IPS DF 4.7 (cell line): ENCODE measurements around the gene AP1S3.
"Not testable (repeated sequence)": the region's sequence is repeated elsewhere in the genome, so short reads cannot be mapped to it uniquely, and the experiment has no call there.

Experiments used
- DNase-seq: peaks from one replicate; pipeline ENCODE4 v3.0.0-alpha.2; 2013; ENCODE audit warnings: low spot score; ENCODE audit errors: extremely low read depth

The AP1S3 gene

GRCh38 chr2:223801736-223802135 is 35.6 kb downstream of the AP1S3 start:
- no peak for DNase-seq

GRCh38 chr2:223800908-223801307 is 36.5 kb downstream of the AP1S3 start:
- DNase-seq: no peak

DNA sequence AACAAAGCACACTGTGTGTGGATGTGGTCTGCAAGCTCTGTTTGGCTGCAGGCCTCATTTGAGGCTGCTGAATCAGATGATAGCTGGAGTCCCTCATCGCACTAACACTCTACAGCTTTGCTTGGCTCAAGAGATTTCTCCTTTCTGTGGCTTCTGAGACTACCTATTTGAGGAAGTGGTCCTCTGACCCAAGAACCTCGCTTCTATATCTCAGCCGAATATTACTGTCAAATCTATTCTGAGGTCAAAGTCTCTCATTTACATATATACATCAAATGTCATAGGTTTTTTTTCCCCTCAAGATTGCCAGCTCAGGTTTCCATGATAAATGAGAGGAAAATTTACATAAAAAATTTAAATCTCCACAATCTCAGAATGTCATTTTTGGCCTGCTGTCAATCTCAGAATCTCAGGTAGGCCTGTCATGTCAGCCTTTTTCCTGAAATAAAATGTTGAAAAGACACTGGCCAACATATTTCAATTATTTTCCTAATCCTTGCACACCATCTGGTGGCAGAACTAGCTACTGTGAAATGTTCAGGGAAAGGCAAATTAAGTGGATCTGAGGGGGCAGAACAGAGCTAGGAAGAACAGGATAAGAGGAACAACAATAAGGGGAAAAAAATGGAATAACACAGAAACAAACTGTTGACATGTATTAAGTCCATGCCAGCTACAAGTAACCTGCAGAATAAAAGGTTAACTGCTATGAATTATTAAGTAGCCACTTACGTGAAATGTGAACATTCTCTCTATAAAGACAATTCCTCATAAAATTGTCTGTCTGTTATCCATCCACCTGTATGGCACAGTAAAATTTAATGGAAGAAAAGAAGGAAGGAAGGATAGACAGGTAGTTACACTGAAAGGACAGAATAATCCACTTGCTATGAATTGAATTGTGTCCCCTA is 39.3 kb downstream of the AP1S3 start:
- DNase-seq: no peak

- no peak for DNase-seq
These were observed 40.3 kb downstream of the AP1S3 start for GRCh38 chr2:223797037-223797436.

DNA sequence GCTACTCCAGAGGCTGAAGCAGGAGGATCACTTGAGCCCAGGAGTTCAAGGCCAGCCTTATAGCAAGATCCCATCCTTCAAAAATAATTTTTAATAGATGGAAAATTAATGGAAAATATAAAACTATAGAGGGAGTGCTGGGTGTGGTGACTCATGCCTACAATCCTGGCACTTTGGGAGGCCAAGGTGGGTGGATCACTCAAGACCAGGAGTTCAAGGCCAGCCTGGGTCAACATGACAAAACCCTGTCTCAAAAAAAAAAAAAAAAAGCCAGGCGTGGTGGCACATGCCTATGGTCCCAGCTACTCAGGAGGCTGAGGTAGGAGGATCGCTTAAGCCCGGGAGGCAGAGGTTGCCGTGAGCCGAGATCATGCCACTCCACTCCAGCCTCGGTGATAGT is 48.0 kb downstream of the AP1S3 start:
- DNase-seq: no peak

DNA sequence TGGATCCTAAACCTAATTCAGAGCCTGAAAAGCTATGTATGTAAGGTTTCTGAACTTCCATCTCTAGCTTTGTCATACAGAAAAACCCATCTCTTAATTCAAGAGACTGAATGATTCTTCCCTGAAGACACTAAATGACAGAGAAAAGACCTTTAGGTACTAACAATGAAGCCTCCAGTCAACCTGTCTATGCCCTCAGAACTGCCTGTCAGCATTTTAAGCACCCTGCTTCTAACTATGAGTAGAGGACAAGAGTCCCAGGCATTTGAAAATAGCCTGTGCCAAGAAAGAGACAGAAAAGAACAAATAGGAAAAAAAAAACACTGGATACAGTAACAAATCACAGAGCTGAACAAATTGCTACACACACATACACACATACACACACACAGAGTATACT is 48.6 kb downstream of the AP1S3 start:
- DNase-seq: no peak

DNA sequence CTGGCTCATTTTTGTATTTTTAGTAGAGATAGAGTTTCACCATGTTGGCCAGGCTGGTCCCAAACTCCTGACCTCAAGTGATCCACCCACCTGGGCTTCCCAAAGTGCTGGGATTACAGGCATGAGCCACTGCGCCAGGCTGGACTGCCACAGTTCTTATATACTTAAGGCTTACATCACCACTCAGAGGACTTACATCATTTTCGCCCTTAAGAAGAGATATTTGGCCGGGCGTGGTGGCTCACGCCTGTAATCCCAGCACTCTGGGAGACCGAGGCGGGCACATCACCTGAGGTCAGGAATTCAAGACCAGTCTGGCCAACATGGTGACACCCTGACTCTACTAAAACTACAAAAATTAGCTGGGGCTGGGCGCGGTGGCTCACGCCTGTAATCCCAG is 49.3 kb downstream of the AP1S3 start:
- not testable (repeated sequence) for DNase-seq

GRCh38 chr2:223787358-223787757 is 50.0 kb downstream of the AP1S3 start:
- no peak for DNase-seq

DNA sequence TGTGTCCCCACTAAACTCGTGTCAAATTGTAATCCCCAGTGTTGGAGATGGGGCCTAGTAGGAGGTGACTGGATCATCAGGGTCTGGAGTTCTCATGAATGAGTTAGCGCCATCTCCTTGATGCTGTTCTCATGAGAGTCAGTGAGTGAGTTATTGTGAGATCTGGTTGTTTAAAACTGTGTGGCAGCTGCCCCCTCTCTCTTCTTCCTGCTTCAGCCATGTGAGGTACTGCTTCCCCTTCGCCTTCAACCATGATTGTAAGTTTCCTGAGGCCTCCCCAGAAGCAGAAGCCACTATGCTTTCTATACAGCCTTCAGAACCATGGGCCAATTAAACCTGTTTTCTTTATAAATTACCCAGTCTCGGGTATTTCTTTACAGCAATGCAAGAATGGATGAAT is 50.4 kb downstream of the AP1S3 start:
- DNase-seq: no peak

GRCh38 chr2:223786236-223786635 is 51.1 kb downstream of the AP1S3 start:
- DNase-seq: no peak

DNA sequence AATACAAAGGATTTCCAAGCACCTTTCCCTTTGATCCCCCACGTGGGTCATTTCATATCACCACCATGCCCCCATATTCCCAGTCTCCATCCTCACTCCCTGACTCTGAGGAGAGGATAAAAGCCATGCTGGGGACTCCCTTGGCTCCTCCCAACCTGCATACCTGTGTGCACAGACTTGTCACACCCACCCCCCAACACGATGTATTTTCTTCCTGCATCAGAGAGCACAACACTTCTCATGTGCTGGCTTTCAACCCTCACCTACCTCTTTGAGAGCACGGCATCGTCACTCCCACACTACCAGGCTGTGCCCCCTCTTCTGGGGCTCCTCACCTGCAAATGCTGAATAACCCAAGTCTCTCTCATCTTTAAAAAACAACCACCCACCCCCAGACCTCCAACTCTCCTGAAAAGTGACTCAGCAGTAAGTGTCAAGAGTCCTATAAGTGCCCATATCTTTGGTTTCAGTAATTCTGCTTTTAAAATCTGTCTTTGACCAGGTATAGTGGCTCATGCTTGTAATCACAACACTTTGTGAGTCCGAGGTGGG is 53.1 kb downstream of the AP1S3 start:
- DNase-seq: no peak

GRCh38 chr2:223782629-223783028 is 54.8 kb downstream of the AP1S3 start:
- DNase-seq: no peak

DNA sequence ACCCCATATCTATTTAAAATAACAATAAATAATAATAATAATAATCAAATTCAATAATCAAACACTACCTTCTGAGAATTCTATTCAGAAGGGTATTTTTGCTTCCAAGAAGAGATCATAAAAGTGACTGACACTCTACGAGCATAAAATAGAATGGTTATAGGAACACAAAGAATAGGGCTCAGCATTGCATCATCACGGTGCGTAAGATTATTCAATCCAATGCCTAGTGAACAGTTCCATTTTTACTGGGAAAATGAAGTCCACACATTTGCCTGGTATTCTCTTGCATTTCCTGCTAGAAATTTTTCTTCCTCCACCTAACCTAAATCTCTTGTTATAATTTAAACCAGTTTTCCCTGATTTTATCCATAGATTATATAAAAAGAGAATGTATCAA is 55.8 kb downstream of the AP1S3 start:
- DNase-seq: no peak

- peak; percentile 68 for DNase-seq
These were observed 57.5 kb downstream of the AP1S3 start for GRCh38 chr2:223779877-223780276.

DNA sequence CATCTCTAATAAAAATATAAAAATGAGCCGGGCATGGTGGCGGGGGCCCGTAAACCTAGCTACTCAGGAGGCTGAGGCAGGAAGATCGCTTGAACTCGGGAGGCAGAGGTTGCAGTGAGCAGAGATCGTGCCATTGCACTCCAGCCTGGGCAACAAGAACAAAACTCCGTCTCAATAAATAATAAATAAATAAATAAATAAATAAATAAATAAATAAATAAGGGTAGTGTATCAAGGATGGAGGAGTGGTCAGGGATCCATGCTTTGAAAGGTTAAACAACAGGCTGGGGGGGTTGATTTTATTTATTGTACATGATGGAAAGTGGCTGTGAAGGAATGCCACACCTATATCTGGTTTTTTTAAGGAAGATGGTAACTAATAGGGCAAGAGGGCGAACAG is 63.2 kb downstream of the AP1S3 start:
- DNase-seq: no peak

DNA sequence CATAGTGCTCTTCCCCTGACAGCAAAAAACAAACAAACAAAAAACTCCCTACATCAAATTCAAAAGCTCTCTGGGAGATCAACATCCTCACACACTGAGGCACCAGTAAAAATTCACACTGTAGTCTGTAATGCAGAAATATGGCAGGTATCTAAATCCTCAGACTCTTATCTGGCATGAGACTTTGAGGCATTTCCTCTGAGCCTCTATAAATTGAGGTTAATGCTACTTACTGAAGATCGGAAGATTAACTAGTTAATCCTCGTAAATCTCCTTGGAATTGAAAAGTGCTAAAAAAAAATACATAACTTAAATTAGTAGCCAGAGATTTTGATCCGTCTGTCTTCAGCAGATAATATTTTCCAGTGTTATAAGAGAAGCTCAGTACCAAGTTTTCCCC is 65.0 kb downstream of the AP1S3 start:
- no peak for DNase-seq

GRCh38 chr2:223771475-223771874 is 65.9 kb downstream of the AP1S3 start:
- DNase-seq: no peak

DNA sequence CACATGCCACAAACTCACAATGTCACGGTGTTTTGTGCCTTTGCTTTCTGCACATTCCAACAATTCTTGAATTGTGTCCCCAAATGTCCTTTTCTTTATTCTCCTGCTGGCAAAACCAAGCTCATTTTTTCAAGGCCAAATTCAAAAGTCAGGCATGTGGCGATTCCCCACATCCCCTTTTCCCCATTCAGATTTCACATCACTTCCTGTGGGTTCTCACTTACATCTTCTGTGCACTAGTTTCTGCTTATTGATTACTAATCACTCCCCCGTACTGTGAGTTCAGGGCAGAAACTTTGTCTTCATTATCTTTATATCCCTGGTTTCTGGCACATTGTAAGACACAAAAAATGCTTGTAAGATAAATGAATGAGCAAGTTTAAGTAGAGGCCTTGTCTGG is 69.2 kb downstream of the AP1S3 start:
- DNase-seq: no peak

DNA sequence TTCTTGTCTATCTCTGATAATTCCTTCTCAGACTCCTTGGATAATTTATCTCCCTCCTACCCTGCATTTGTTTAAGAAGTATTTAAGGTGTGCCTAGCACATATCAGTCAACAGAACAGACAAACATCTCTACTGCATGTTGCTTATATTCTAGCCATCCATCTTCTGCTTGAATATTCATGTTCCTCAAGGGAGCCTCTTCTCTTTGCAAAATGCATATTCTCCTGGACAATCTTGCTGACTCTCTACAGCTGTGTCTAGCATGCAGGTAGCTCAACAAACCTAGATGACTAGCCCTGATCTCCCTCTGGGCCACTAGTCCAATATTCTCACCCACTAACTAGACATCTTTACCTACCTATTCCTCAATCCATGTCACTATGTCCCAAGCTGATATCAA is 70.0 kb downstream of the AP1S3 start:
- DNase-seq: no peak

DNA sequence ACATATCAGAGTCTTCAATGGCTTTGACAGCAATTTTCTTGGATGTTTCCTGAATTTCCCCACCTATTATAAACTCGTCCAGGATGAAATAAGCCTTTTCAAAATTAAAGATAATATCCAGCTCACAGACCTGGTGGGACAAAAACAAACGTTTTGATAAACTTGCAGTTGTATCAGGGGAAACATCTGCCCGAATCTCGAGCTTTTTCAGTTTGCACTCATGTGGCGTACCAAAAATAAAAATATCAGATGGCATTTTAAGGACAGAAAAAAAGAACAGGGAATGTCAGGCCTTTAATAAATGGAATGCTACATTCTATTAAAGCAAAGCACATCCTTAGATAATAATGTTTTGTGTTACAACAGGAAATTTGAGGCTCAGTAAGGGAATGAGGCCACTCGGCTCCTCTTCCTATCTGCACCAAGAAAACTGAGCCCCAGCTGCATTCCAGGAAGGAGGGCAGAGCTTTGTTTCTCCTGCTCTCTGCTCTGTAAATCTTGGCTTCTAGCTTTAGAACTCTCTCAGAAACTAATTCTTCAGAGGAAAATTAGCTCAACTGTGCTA is 72.1 kb downstream of the AP1S3 start:
- no peak for DNase-seq

- DNase-seq: no peak
These were observed 72.6 kb downstream of the AP1S3 start for GRCh38 chr2:223764796-223765195.

GRCh38 chr2:223762853-223763252 is 74.5 kb downstream of the AP1S3 start:
- no peak for DNase-seq

GRCh38 chr2:223761746-223762145 is 75.6 kb downstream of the AP1S3 start:
- DNase-seq: not testable (repeated sequence)
